ENCODE results near the gene MXRA7.
"Not testable (repeated sequence)": the region's sequence is repeated elsewhere in the genome, so short reads cannot be mapped to it uniquely, and the experiment has no call there.

Gene MXRA7

GRCh38 chr17:76714822-76715495 is 4.2 kb upstream of the MXRA7 start:
- DNase-seq: peak; percentile 58

- DNase-seq: no peak
Observed at GRCh38 chr17:76714336-76714735, 3.6 kb upstream of the MXRA7 start.

- no peak for DNase-seq
Observed at GRCh38 chr17:76713765-76714164, 3.0 kb upstream of the MXRA7 start.

- DNase-seq: not testable (repeated sequence)
Observed at GRCh38 chr17:76712321-76712720, 1.6 kb upstream of the MXRA7 start.

- not testable (repeated sequence) for DNase-seq
Observed at GRCh38 chr17:76709951-76710862, 558 bp downstream of the MXRA7 start.

GRCh38 chr17:76709077-76709950 is 1.5 kb downstream of the MXRA7 start:
- DNase-seq: no peak

- peak; percentile 76 for DNase-seq
Observed at GRCh38 chr17:76707985-76708807, 2.6 kb downstream of the MXRA7 start.

- no peak for DNase-seq
Observed at GRCh38 chr17:76706817-76707216, 3.9 kb downstream of the MXRA7 start.

GRCh38 chr17:76704805-76705204 is 6.0 kb downstream of the MXRA7 start:
- no peak for DNase-seq

- DNase-seq: no peak
Observed at GRCh38 chr17:76702941-76703637, 7.7 kb downstream of the MXRA7 start.

GRCh38 chr17:76702076-76702475 is 8.7 kb downstream of the MXRA7 start:
- DNase-seq: no peak

- DNase-seq: no peak
Observed at GRCh38 chr17:76701471-76701967, 9.2 kb downstream of the MXRA7 start.

- no peak for DNase-seq
Observed at GRCh38 chr17:76700617-76701470, 9.9 kb downstream of the MXRA7 start.

GRCh38 chr17:76700270-76700616 is 10.5 kb downstream of the MXRA7 start:
- no peak for DNase-seq

- DNase-seq: not testable (repeated sequence)
Observed at GRCh38 chr17:76698466-76698977, 12.2 kb downstream of the MXRA7 start.

GRCh38 chr17:76697702-76698465 is 12.9 kb downstream of the MXRA7 start:
- DNase-seq: no peak

GRCh38 chr17:76696763-76697701 is 13.7 kb downstream of the MXRA7 start:
- DNase-seq: no peak
